Activated naive CD8-positive, alpha-beta T cell treated with anti-CD3 and anti-CD28 coated beads, Interleukin-2, amount 10 ng/mL, durations not matched to agents 7 days and 5 days (primary cell): ENCODE data around the gene RDX. TPM values are rescaled to one million over a fixed set of nuclear protein-coding genes. Genes with fewer than 3 reads are reported as not detected.
"Not testable (repeated sequence)": the region's sequence is repeated elsewhere in the genome, so short reads cannot be mapped to it uniquely, and the experiment has no call there.

Experiments
- ATAC-seq: fragments of 150-1000 bp; cut with Tn5 transposase; one replicate; pipeline ENCODE4 v1.10.0; 2021; ENCODE audit warnings: low read depth, moderate library complexity
- POLR2A ChIA-PET: fragments of 350-600 bp; sonication (Branson Sonifier 250); formaldehyde crosslinking; loops from one replicate; lab custom pipeline; 2021; ENCODE audit warnings: antibody characterized with exemption; lab: Charles Lee
- DNase-seq: peaks from one replicate; pipeline ENCODE4 v3.0.0; 2021
- H3K27ac Mint-ChIP-seq: one replicate; pipeline ENCODE4 v1.8.0; 2022; ENCODE audit warnings: mild to moderate bottlenecking, mixed read lengths
- H3K27me3 Mint-ChIP-seq: one replicate; pipeline ENCODE4 v1.8.0; 2022; ENCODE audit warnings: mild to moderate bottlenecking, moderate library complexity, mixed read lengths
- H3K36me3 Mint-ChIP-seq: one replicate; pipeline ENCODE4 v1.8.0; 2021; ENCODE audit warnings: mild to moderate bottlenecking, mixed read lengths
- H3K4me1 Mint-ChIP-seq: one replicate; pipeline ENCODE4 v1.8.0; 2021; ENCODE audit warnings: mixed read lengths
- H3K4me3 Mint-ChIP-seq: one replicate; pipeline ENCODE4 v1.8.0; 2022; ENCODE audit warnings: mild to moderate bottlenecking, moderate library complexity, mixed read lengths
- H3K9me3 Mint-ChIP-seq: one replicate; pipeline ENCODE4 v1.8.0; 2021; ENCODE audit warnings: mixed read lengths
- total RNA-seq, 2 experiments: library from RNA; stranded (reverse); gene quantifications; one replicate each; pipeline ENCODE4 v1.2.3, GENCODE V29; 2021

Gene RDX
- total RNA-seq, 2 experiments from 2014 or later = 30.4 to 38.1 TPM

DNA sequence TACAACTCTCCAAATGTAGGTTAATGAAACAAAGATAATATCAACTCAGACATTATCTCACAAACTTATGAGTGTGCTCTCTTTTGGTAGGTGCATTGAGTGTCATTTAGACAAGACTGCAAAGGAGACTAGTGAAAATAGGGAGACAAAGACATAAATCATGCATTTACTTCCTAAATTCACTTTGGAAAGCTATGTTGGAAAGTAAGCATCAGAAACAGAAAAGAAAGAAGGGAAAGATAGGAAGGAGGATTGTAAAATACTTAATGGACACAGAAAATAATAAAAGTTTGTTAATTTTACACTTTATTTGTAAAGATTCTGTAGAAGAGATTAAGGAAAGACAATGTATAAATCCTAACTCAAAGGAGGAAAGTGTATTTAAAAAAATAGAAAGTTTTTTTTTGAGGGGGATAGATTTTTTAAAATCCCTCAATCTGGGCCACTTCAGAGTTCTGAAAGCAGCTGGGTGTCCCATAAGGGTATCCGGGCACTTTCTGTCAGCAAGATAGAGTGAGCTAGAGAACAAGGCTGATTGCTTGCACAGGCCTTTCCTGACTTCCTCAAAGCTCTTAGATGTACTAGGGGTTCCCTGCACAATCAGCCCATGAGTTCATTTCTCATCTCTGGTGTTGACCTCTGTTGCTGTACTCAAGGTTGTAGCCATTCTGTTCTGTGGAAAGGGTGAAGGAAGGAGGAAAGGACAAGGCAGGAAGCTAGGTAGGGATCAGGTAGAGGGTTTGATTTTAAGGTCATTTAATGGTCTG is 22.4 kb upstream of the RDX start:
- Mint-ChIP-seq H3K36me3 (no peaks in the 10 kb centered on the region), H3K9me3 (no peaks in the 10 kb centered on the region), H3K27ac (no peak overlapping the region), H3K27me3 (peaks cover 14% of the 10 kb centered on the region), H3K4me3 (no peak overlapping the region), H3K4me1 (no peaks in the 10 kb centered on the region)
- ATAC-seq (no peak), DNase-seq (no peak)
- POLR2A ChIA-PET = no interaction called here

DNA sequence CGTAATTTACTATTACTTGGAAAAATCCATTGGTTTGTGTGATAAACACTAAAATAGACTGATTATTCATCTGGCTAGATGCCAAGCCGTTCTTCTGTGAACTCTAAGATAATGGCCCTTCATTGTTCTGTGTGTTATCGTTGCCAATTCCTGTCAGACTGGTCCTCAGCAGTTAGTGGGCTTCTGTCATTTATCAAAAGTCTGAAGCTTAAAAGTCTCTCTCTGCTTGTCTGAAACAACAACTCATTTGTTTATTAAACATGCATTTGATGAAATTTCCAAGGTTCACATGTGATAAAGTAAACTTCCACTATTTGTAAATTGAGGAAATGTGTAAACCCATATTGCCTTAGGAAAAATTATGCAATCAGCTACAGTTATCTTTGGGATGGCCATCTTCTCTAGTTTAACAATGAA is 21.1 kb upstream of the RDX start:
- H3K36me3 Mint-ChIP-seq = no peaks in the 10 kb centered on the region
- POLR2A ChIA-PET = no interaction called here
- ATAC-seq = no peak
- peaks cover 11% of the 10 kb centered on the region for H3K27me3 Mint-ChIP-seq
- no peak for DNase-seq
- no peaks in the 10 kb centered on the region for H3K4me1 Mint-ChIP-seq
- no peak overlapping the region for H3K27ac Mint-ChIP-seq
- H3K4me3 Mint-ChIP-seq = no peak overlapping the region
- H3K9me3 Mint-ChIP-seq = no peaks in the 10 kb centered on the region

DNA sequence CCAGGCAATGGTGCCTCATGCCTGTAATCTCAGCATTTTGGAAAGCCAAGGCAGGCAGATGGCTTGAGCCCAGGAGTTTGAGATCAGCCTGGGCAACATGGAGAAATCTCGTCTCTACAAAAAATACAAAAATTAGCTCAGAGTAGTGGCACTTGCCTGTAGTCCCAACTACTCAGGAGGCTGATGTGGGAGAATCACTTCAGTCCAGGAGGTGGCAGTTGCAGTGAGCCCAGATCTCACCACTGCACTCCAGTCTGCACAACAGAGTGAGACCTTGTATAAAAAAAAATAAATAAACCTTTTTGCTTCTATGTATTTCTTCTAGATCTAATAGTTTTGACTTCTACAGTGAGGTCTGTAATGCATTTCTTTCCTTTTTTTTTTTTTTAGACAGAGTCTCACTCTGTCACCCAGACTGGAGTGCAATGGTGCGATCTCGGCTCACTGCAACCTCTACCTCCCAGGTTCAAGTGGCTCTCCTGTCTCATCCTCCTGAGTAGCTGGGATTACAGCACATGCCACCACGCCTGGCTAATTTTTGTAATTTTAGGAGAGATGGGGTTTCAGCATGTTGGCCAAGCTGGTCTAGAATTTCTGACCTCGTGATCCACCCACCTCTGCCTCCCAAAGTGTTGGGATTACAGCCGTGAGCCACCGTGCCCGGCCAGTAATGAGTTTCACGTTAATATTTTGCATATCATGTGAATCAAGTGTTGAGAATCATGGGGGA is 18.1 kb upstream of the RDX start:
- POLR2A ChIA-PET = no interaction called here
- peaks cover 1% of the 10 kb centered on the region for H3K4me1 Mint-ChIP-seq
- H3K36me3 Mint-ChIP-seq = peaks cover 1% of the 10 kb centered on the region
- H3K4me3 Mint-ChIP-seq = no peak overlapping the region
- ATAC-seq (no peak), DNase-seq (no peak)
- no peak overlapping the region for H3K27ac Mint-ChIP-seq
- H3K27me3 Mint-ChIP-seq = peaks cover 6% of the 10 kb centered on the region
- H3K9me3 Mint-ChIP-seq = no peaks in the 10 kb centered on the region

DNA sequence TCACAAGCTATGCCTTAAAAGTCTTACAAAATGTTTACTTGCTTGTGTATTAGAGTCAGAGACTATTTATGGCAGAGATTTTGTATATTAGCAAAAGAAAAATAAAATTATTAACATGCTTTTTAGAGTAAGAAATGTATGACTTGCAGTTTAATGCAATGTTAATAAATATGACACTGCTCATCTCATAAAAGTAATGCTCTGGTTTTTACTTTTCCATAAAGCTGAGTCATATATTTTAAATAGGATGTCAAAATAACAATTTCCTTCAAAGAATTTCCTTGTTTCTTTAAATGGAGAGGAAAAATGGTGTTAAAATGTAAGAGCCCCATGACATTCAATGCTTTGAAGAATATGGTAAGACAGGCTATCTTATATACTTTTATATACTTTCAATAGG is 16.3 kb upstream of the RDX start:
- Mint-ChIP-seq H3K36me3 (peaks cover 1% of the 10 kb centered on the region), H3K4me1 (peaks cover 1% of the 10 kb centered on the region), H3K27ac (no peak overlapping the region), H3K4me3 (no peak overlapping the region), H3K27me3 (peaks cover 5% of the 10 kb centered on the region), H3K9me3 (no peaks in the 10 kb centered on the region)
- ATAC-seq (no peak), DNase-seq (no peak)
- POLR2A ChIA-PET = no interaction called here

DNA sequence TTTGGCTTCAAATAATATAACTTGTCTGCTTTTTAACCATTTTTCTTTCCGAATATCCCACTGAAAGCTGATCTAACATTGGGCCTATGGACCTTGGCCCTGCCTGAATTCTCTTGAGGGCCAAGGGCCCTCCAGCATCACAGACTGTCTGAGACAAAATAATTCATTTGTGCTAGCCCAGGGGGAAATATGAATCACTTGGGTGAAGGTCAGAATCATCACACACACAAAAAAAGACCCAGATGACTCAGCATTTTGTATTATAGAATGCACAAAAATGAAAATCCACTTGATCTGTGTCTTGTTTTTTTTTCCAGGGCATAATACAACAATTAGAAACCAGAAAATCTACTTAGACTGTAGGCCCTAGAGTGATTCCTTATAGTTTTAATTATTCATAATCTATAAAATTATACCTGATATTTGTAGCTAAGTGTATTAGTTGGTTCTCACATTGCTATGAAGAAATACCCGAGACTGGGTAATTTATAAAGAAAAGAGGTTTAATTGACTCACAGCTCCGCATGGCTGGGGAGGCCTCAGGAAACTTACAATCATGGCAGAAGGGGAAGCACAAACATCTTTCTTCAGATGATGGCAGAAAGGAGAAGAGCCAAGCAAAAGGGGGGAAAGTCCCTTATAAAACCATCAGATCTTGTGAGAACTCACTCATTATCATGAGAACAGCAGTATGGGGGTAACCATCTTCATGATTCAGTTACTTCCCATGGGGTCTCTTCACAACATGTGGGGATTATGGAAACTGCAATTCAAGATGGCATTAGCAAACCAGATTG is 15.6 kb upstream of the RDX start:
- no peaks in the 10 kb centered on the region for H3K9me3 Mint-ChIP-seq
- DNase-seq = no peak

DNA sequence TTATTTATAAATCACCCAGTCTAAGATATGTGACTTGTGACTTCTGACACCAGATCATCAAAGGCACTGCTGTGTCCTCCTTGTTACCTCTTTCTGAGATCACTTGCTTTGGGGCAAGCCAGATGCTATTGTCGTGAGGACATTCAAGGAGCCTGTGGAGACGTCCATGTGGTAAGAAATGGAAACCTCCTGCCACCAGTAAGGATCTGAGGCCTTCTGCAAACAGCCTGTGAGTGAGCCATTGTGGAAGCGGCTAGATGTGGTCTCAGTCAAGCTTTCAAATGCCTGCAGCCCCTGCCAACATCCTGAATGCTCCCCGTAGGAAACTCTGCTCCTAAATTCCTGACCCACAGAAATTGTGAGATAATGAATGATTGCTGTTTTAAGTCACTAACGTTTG is 11.7 kb upstream of the RDX start:
- H3K36me3 Mint-ChIP-seq = peaks cover 1% of the 10 kb centered on the region
- ATAC-seq (no peak), DNase-seq (no peak)
- H3K4me1 Mint-ChIP-seq = peaks cover 1% of the 10 kb centered on the region
- H3K9me3 Mint-ChIP-seq = no peaks in the 10 kb centered on the region
- POLR2A ChIA-PET = no interaction called here
- no peak overlapping the region for H3K27ac Mint-ChIP-seq
- peaks cover 6% of the 10 kb centered on the region for H3K27me3 Mint-ChIP-seq
- no peak overlapping the region for H3K4me3 Mint-ChIP-seq

More for the DNA sequence above, 15.6 kb upstream of the RDX start:
- H3K27ac Mint-ChIP-seq = no peak overlapping the region
- peaks cover 8% of the 10 kb centered on the region for H3K27me3 Mint-ChIP-seq
- H3K4me1 Mint-ChIP-seq = peaks cover 1% of the 10 kb centered on the region
- H3K36me3 Mint-ChIP-seq = peaks cover 1% of the 10 kb centered on the region
- no peak overlapping the region for H3K4me3 Mint-ChIP-seq
- POLR2A ChIA-PET = no interaction called here
- ATAC-seq = no peak

DNA sequence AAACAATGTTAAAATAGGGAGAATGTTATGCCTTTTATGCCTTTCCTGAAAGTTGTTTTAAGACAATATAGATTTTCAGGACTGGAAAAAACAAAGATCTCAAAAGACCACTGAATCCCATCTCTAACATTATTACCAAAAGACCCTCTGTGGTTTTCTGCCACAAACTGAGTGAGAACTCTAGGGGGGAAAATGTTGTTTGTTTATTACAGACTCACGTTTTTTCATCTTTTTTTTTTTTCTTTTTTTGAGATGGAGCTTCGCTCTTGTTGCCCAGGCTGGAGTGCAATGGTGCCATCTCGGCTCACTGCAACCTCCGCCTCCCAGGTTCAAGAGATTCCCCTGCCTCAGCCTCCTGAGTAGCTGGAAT is 9.6 kb upstream of the RDX start:
- H3K27me3 Mint-ChIP-seq, DNase-seq, H3K4me3 Mint-ChIP-seq, POLR2A ChIA-PET, ATAC-seq, H3K9me3 Mint-ChIP-seq, H3K27ac Mint-ChIP-seq, H3K4me1 Mint-ChIP-seq, H3K36me3 Mint-ChIP-seq: not testable (repeated sequence)

DNA sequence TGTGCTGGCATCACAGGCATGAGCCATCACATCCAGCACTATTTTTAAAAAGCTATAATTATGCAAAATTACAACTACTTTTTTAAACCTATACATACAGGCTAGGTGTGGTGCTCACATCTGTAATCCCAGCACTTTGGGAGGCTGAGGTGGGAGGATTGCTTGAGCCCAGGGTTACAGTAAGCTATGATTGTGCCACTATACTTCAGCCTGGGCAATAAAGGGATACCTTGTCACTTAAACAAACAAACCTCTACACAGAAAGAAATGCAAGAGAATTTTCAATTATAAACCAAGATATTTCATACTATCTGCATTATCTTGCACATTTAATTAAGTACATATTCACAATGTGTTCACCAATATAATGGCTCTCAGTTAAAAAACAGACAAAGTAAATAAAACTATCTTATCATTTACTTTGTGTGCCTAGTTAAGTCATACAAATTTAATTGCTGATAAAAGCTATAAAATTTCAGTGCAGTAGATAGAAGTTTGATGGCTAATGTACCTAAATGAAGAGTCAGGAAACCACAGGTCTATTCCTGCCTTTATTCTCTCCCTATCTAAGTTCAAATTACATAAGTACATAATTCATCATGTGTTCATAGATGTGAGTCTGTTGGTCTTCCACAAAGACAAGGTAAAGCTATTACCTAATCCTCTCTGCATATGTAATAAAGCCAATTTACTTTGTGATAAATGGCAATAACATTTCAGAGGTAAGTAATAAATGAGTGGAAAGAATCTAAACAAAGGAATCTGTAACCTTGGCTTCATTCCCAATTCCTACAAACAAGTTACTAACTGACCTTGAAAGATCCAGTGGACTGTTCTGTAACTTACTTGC is 9.0 kb upstream of the RDX start:
- H3K27me3 Mint-ChIP-seq = peaks cover 6% of the 10 kb centered on the region
- no peaks in the 10 kb centered on the region for H3K4me1 Mint-ChIP-seq
- no peak overlapping the region for H3K27ac Mint-ChIP-seq
- POLR2A ChIA-PET = no interaction called here
- H3K36me3 Mint-ChIP-seq = no peaks in the 10 kb centered on the region
- DNase-seq = no peak
- no peaks in the 10 kb centered on the region for H3K9me3 Mint-ChIP-seq
- no peak overlapping the region for H3K4me3 Mint-ChIP-seq
- no peak for ATAC-seq

DNA sequence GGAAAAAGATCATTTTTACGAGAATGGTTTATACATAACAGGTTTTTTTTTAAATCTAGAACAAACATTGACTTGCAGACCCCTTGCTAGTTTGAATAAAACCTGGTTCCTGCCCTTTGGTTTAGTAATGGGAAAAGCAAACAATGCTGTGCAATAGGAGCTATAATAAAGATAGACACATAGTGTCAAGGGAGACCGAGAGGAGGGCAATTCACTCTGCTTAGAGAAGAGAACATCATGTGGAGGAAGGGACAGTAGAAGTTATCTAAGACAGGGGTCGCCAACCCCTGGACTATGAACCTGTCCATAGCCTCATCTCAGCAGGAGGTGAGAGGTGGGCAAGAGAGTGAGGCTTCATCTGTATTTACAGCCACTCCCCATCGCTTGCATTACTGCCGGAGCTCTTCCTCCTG is 7.0 kb upstream of the RDX start:
- H3K27me3 Mint-ChIP-seq = peaks cover 6% of the 10 kb centered on the region
- no peaks in the 10 kb centered on the region for H3K36me3 Mint-ChIP-seq
- H3K9me3 Mint-ChIP-seq = no peaks in the 10 kb centered on the region
- H3K27ac Mint-ChIP-seq = no peak overlapping the region
- POLR2A ChIA-PET = no interaction called here
- DNase-seq (no peak), ATAC-seq (no peak)
- peaks cover 5% of the 10 kb centered on the region for H3K4me1 Mint-ChIP-seq
- H3K4me3 Mint-ChIP-seq = no peak overlapping the region

DNA sequence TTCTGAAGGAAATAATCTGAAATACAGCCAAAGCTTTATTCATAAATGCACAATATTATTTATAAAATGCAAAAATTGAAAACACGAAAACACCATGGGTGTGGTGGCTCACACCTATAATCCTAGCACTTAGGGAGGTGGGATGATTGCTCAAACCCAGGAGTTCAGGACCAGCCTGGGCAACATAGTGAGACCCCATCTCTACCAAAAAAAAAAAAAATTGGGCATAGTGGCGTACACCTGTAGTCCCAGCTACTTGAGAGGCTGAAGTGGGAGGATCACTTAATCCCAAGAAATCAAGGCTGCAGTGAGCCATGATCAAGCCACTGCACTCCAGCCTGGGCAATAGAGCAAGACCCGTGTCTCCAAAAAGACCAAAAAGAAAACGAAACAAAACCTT is 5.2 kb upstream of the RDX start:
- Mint-ChIP-seq H3K27me3 (peaks cover 2% of the 10 kb centered on the region), H3K4me1 (peaks cover 13% of the 10 kb centered on the region), H3K9me3 (no peaks in the 10 kb centered on the region), H3K4me3 (no peak overlapping the region), H3K36me3 (no peaks in the 10 kb centered on the region), H3K27ac (no peak overlapping the region)
- POLR2A ChIA-PET = interaction anchor here (0.6 kb wide), 1 partner anchor 1359 kb away, joined by 4 read pairs; no protein-coding TSS in a partner anchor
- DNase-seq = no peak
- no peak for ATAC-seq

DNA sequence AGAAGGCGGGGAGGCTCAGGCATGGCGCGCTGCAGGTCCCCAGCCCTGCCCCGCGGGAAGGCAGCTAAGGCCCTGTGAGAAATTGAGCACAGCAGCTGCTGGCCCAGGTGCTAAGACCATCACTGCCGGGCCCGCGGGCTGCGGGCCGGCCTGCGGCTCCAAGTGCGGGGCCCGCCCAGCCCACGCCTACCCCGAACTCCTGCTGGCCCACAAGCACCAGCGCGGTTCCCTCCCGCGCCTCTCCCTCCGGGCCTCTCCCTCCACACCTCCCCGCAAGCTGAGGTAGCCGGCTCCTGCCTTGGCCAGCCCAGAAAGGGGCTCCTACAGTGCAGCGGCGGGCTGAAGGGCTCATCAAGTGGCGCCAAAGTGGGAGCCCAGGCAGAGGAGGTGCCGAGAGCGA is 4.6 kb upstream of the RDX start:
- Mint-ChIP-seq H3K36me3 (no peaks in the 10 kb centered on the region), H3K4me1 (peaks cover 13% of the 10 kb centered on the region), H3K9me3 (no peaks in the 10 kb centered on the region), H3K27ac (no peak overlapping the region), H3K27me3 (peaks cover 2% of the 10 kb centered on the region), H3K4me3 (no peak overlapping the region)
- POLR2A ChIA-PET = interaction anchor here (0.6 kb wide), 1 partner anchor 1359 kb away, joined by 4 read pairs; no protein-coding TSS in a partner anchor
- no peak for ATAC-seq
- no peak for DNase-seq

DNA sequence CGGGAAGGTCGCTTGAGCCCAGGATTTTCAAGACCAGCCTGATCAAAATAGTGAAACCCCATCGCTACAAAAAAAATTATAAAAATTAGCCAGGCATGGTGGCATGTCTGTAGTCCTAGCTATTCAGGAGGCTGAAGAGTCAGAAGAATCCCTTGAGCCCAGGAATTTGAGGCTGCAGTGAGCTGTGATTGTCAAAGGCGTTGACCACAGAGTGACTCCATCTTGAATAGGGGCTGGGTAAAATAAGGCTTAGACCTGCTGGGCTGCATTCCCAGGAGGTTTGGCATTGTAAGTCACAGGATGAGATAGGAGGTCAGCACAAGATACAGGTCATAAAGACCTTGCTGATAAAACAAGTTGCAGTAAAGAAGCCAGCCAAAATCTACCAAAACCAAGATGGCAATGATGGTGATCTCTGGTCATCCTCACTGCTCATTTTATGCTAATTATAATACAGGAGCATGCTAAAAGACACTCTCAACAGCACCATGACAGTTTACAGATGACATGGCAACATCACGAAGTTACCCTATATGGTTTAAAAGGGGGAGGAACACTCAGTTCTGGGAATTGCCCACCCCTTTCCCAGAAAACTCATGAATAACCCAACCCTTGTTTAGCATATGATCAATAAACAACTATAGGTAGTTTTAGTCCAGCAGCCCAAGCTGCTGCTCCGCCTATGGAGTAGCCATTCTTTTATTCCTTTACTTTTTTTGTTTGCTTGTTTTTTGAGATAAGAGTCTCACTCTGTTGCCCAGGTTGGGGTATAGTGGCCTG is 2.8 kb upstream of the RDX start:
- DNase-seq (no peak), ATAC-seq (no peak)
- Mint-ChIP-seq H3K27ac (peak overlapping the region; percentile 30), H3K9me3 (no peaks in the 10 kb centered on the region), H3K4me1 (peaks cover 18% of the 10 kb centered on the region), H3K27me3 (no peaks in the 10 kb centered on the region), H3K4me3 (no peak overlapping the region), H3K36me3 (no peaks in the 10 kb centered on the region)
- POLR2A ChIA-PET = no interaction called here
